ENCODE measurements around the gene ARRB2.

ARRB2 gene

DNA sequence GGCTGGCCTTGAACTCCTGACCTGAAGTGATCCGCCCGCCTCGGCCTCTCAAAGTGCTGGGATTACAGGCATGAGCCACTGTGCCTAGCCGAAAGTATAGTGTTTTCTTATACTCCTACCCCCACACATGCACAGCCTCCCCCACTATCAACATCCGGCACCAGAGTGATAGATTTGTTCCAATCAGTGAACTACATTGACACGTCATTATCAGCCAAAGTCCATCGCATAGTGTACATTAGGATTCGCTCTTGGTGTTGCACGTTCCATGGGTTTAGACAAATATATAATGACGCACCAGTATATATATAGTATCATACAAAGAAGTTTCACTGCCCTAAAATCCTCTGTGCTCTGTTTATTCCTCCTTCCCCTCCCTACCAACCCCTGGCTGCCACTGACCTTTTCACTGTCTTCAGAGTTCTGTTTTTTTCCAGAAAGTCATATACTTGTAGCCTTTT is 49.4 kb downstream of the ARRB2 start:
- DNase-seq (ENCODE audit: low spot score), result no peak

DNA sequence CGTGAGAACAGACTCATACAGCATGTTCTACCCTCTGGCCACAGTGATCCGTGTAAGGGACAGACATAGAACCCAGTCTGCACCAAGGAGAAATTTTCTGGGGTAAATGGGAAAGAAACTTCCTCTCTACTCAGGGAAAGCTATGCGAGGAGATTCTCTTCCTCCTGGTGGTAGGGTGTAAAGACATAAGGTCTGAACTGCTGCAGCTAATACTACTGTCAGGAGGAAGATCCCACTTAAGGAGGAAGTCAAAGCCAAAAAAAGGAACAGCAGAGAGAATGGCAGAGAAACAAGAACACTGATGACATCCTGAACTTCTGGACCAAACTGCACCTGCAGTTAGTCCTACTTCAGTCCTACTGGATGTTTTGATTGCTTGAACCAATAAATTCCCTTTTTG is 54.2 kb downstream of the ARRB2 start:
- DNase-seq (ENCODE audit: low spot score), result no peak

DNA sequence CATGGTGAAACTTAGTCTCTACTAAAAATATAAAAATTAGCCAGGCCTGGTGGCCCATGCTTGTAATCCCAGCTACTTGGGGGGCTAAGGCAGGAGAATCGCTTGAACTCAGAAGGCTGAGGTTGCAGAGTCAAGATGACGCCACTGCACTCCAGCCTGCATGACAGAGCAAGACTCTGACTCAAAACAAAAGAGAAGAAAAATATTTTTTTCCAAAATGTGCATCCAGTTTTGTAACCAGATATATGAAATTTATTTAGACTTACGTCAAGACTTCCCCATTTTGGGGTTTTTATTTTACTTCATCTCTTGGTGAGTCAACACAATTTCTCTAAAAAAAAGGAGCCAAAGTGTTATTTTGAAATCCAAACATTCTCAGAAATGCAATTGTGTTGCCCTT is 55.8 kb downstream of the ARRB2 start:
- DNase-seq (ENCODE audit: low spot score), result no peak

DNA sequence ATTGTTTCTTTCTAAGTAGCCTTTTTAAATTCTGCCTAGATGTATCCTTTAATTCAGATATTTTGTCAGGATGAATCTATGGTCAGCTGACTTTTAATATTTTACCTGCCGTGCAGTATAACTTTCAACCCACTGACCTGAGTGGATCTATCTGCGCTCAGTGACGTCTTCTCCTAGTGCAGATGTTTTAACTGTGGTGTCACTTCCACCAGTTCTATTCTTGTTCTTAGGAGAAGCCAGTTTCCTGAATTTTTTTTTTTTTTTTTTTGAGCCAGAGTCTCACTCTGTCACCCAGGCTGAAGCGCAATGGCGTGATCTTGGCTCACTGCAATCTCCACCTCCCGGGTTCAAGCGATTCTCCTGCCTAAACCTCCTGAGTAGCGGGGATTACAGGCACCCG is 56.3 kb downstream of the ARRB2 start:
- DNase-seq (ENCODE audit: low spot score), result no peak

DNA sequence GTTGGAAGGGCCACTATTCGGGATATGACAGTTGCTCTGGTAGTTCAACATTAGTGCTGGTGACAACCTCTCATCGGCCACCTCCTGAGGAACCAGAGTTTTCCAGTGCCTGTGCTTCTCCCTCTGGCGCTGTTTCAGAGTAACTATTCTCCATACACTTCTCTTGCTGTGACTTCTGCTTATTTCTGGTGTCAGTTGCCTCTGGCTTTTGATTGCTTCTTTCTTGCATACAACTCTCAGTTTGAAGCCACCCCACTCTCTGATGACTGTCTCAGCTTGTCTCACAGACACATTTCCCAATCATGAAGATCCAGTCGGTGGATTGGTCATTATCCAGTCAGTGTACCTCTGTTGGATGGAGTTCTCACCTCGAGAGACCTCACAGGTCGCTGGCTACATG is 57.9 kb downstream of the ARRB2 start:
- DNase-seq (ENCODE audit: low spot score), result no peak

DNA sequence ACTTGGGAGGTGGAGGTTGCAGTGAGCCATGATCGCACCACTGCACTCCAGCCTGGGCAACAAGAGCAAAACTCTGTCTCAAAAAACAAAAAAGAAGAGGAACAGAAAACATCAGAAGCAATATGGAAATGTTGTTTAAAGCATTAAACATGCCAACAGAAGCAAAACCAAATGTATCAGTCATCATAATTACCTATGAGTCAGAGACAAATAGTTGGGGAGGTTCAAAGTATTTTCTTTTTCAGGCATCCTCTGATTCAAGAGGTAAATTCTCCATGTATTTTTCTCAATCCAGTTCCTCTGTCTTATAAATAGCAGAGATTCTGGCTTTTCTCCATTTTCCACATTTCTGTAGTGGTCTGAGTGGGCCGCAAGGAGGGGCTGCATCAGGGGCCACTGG is 59.2 kb downstream of the ARRB2 start:
- no peak for DNase-seq (ENCODE audit: low spot score)
